GM13976 (cell line): ENCODE data around the gene PDCD10.

Experiments
- DNase-seq: peaks from one replicate; pipeline ENCODE4 v3.0.0; 2012; ENCODE audit warnings: low spot score
- CTCF ChIP-seq: IDR thresholded peaks from 2 replicates; pipeline ENCODE4 v1.5.1; 2012; ENCODE audit warnings: borderline replicate concordance, mild to moderate bottlenecking; ENCODE audit not compliant: insufficient read depth; ENCODE audit errors: extremely low read depth, missing control alignments, control extremely low read depth
- in situ Hi-C: fragments of 300-500 bp; cut with MboI; formaldehyde crosslinking; loops from one replicate; pipeline ENCODE4 v1.12.0; 2022; ENCODE audit warnings: low sequenced_read_pairs, mixed read lengths, inconsistent platforms; ENCODE audit not compliant: unreplicated experiment

Gene PDCD10

GRCh38 chr3:167749209-167749608 is 14.5 kb upstream of the PDCD10 start:
- no peak for DNase-seq
- no peak for TF ChIP-seq CTCF
- in situ Hi-C loops = no loop called here

DNA sequence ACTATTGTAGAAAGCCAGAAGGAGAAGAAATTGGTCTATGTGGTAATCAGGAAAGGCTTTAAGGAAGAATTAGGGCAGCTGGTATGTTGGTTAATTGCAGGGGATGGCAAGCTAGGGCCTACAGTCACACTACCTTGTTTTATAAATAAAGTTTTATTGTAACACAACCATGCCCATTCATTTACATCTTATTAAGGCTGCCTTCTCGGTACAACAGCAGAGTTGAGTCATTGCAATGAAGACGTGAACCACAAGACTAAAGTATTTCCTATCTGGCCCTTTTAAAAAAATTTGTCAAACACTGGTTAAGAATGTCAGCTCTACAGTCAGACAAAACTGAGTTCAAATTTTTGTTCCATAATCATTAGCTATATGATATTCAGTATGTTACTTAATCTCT is 9.1 kb upstream of the PDCD10 start:
- in situ Hi-C loops = no loop called here
- TF ChIP-seq CTCF = no peak
- DNase-seq = no peak

- no peak for TF ChIP-seq CTCF
- in situ Hi-C loops = no loop called here
- no peak for DNase-seq
These were observed 7.6 kb upstream of the PDCD10 start for GRCh38 chr3:167742338-167742737.

GRCh38 chr3:167740961-167741587 is 6.4 kb upstream of the PDCD10 start:
- peak; percentile 55 for DNase-seq
- in situ Hi-C loops = no loop called here
- peak; percentile 52 for TF ChIP-seq CTCF

GRCh38 chr3:167739190-167739810 is 4.6 kb upstream of the PDCD10 start:
- no peak for DNase-seq
- no peak for TF ChIP-seq CTCF
- in situ Hi-C loops = no loop called here

GRCh38 chr3:167738037-167738436 is 3.3 kb upstream of the PDCD10 start:
- no peak for DNase-seq
- in situ Hi-C loops = no loop called here
- TF ChIP-seq CTCF = no peak
